GM21528 (cell line): ENCODE results near the gene RNF11.
A peak's percentile ranks its signal among the peaks of the same experiment; 100 is the strongest.
"Not testable (repeated sequence)": the region's sequence is repeated elsewhere in the genome, so short reads cannot be mapped to it uniquely, and the experiment has no call there.

ENCODE experiments used
- ATAC-seq: cut with Tn5 transposase; IDR thresholded peaks from one replicate; pipeline ENCODE4 v1.9.1; 2021; ENCODE audit warnings: mild to moderate bottlenecking, moderate library complexity; ENCODE audit not compliant: unreplicated experiment, low FRiP score

The RNF11 gene

GRCh38 chr1:51235673-51236530 lies at the start of gene RNF11:
TSS of gene RNF11 (plus strand) at chr1:51236273. CDS start at chr1:51236757, 484 bp downstream.
- ATAC-seq, result peak; percentile 83

GRCh38 chr1:51188230-51188629 lies 47.8 kb upstream of the RNF11 start:
- no peak for ATAC-seq

GRCh38 chr1:51189421-51190073 lies 46.5 kb upstream of the RNF11 start:
- no peak for ATAC-seq

- ATAC-seq, result no peak
These were observed 45.1 kb upstream of the RNF11 start for GRCh38 chr1:51190961-51191360.

- ATAC-seq, result no peak
These were observed 43.7 kb upstream of the RNF11 start for GRCh38 chr1:51192213-51192843.

GRCh38 chr1:51193564-51193963 lies 42.5 kb upstream of the RNF11 start:
- no peak for ATAC-seq

- ATAC-seq, result peak; percentile 91
These were observed 32.8 kb upstream of the RNF11 start for GRCh38 chr1:51203121-51203873.

- ATAC-seq, result peak; percentile 30
These were observed 32.2 kb upstream of the RNF11 start for GRCh38 chr1:51203874-51204245.

- no peak for ATAC-seq
These were observed 26.0 kb upstream of the RNF11 start for GRCh38 chr1:51210055-51210454.

- no peak for ATAC-seq
These were observed 25.4 kb upstream of the RNF11 start for GRCh38 chr1:51210676-51211075.

- ATAC-seq, result no peak
These were observed 21.4 kb upstream of the RNF11 start for GRCh38 chr1:51214615-51215131.

GRCh38 chr1:51215169-51215568 lies 20.9 kb upstream of the RNF11 start:
- no peak for ATAC-seq

- ATAC-seq, result no peak
These were observed 19.4 kb upstream of the RNF11 start for GRCh38 chr1:51216631-51217030.

- no peak for ATAC-seq
These were observed 19.0 kb upstream of the RNF11 start for GRCh38 chr1:51217101-51217500.

GRCh38 chr1:51218570-51218969 lies 17.5 kb upstream of the RNF11 start:
- no peak for ATAC-seq

GRCh38 chr1:51219022-51219421 lies 17.1 kb upstream of the RNF11 start:
- ATAC-seq, result no peak

GRCh38 chr1:51221529-51221928 lies 14.5 kb upstream of the RNF11 start:
- not testable (repeated sequence) for ATAC-seq

GRCh38 chr1:51222136-51222787 lies 13.8 kb upstream of the RNF11 start:
- no peak for ATAC-seq

GRCh38 chr1:51222809-51223208 lies 13.3 kb upstream of the RNF11 start:
- no peak for ATAC-seq

GRCh38 chr1:51224255-51224654 lies 11.8 kb upstream of the RNF11 start:
- ATAC-seq, result no peak
